Mesendoderm (in vitro differentiated cells): Measurements from ENCODE around the gene CLCF1.

ENCODE experiments used
- DNase-seq: peaks from one replicate; pipeline ENCODE4 v3.0.0; 2013
- H2AK5ac ChIP-seq: 2 replicates; pipeline ENCODE4 v1.6.1; 2013; ENCODE audit warnings: low read length, inconsistent platforms
- H2BK120ac ChIP-seq: 2 replicates; pipeline ENCODE4 v1.6.1; 2013; ENCODE audit warnings: low read depth, mild to moderate bottlenecking, low read length, moderate library complexity, mixed read lengths
- H2BK15ac ChIP-seq: replicated peaks from 2 replicates; pipeline ENCODE4 v1.6.1; 2013; ENCODE audit warnings: low read depth, mild to moderate bottlenecking, moderate library complexity
- H2BK5ac ChIP-seq: 2 replicates; pipeline ENCODE4 v1.6.1; 2013; ENCODE audit warnings: low read length, inconsistent platforms
- H3K18ac ChIP-seq: 2 replicates; pipeline ENCODE4 v1.6.1; 2013; ENCODE audit warnings: mild to moderate bottlenecking, low read length, mixed read lengths
- H3K23ac ChIP-seq: one replicate; pipeline ENCODE4 v1.6.1; 2013; ENCODE audit warnings: low read length
- H3K27ac ChIP-seq: 2 replicates; pipeline ENCODE4 v1.5.1; 2013; ENCODE audit warnings: low read depth, mild to moderate bottlenecking, inconsistent platforms, low read length, moderate library complexity
- H3K27me3 ChIP-seq: 2 replicates; pipeline ENCODE4 v1.6.1; 2013; ENCODE audit warnings: low read length, control low read depth, mild to moderate bottlenecking, inconsistent platforms; ENCODE audit not compliant: insufficient read depth, poor library complexity
- H3K36me3 ChIP-seq: 2 replicates; pipeline ENCODE4 v1.6.1; 2013; ENCODE audit warnings: low read length, inconsistent platforms; ENCODE audit not compliant: control insufficient read depth, insufficient read depth
- H3K4ac ChIP-seq: one replicate; pipeline ENCODE4 v1.6.1; 2013; ENCODE audit warnings: low read depth, mild to moderate bottlenecking, low read length, moderate library complexity
- H3K4me1 ChIP-seq: 2 replicates; pipeline ENCODE4 v1.6.1; 2013; ENCODE audit warnings: low read depth, low read length, inconsistent platforms; ENCODE audit not compliant: control insufficient read depth
- H3K4me2 ChIP-seq: 2 replicates; pipeline ENCODE4 v1.6.1; 2013; ENCODE audit warnings: low read length
- H3K4me3 ChIP-seq: 2 replicates; pipeline ENCODE4 v1.5.1; 2013; ENCODE audit warnings: mild to moderate bottlenecking, low read length
- H3K56ac ChIP-seq: one replicate; pipeline ENCODE4 v1.6.1; 2013; ENCODE audit warnings: low read length
- H3K79me1 ChIP-seq: 2 replicates; pipeline ENCODE4 v1.6.1; 2013; ENCODE audit warnings: low read length, inconsistent platforms
- H3K79me2 ChIP-seq: 2 replicates; pipeline ENCODE4 v1.6.1; 2013; ENCODE audit warnings: mild to moderate bottlenecking, low read length; ENCODE audit not compliant: control insufficient read depth, insufficient read depth
- H3K9ac ChIP-seq: 2 replicates; pipeline ENCODE4 v1.6.1; 2013; ENCODE audit warnings: low read length, inconsistent platforms
- H4K5ac ChIP-seq: one replicate; pipeline ENCODE4 v1.6.1; 2013; ENCODE audit warnings: low read length
- H4K8ac ChIP-seq: one replicate; pipeline ENCODE4 v1.6.1; 2013; ENCODE audit warnings: low read depth, mild to moderate bottlenecking, control low read depth, low read length, moderate library complexity
- WGBS: extraction: QIAGEN DNeasy Blood & Tissue Kit; methylation state at CpG from one replicate; pipeline ENCODE4 v1.1.7; 2013; ENCODE audit warnings: low lambda C conversion rate, missing lambda C conversion rate; ENCODE audit not compliant: insufficient coverage; ENCODE audit errors: extremely low coverage; 5-methylcytosine and 5-hydroxymethylcytosine counted together

CLCF1 gene

GRCh38 chr11:67355023-67355793, 18.2 kb downstream of the CLCF1 start:
- no peak overlapping the region for H3K18ac ChIP-seq
- H3K79me2 ChIP-seq: no peaks in the 10 kb centered on the region
- H3K27ac ChIP-seq: no peak overlapping the region
- H4K8ac ChIP-seq: no peak overlapping the region
- H3K79me1 ChIP-seq: no peaks in the 10 kb centered on the region
- WGBS: no CpG with 5 or more reads among the region's 11 CpGs
- H2BK120ac ChIP-seq: no peak overlapping the region
- no peaks in the 10 kb centered on the region for H3K36me3 ChIP-seq
- no peak for DNase-seq
- no peak overlapping the region for H2AK5ac ChIP-seq
- no peaks in the 10 kb centered on the region for H3K27me3 ChIP-seq
- no peak overlapping the region for H3K4me2 ChIP-seq
- H3K4ac ChIP-seq: no peak overlapping the region
- H3K56ac ChIP-seq: peak overlapping the region; percentile 75
- no peak overlapping the region for H2BK5ac ChIP-seq
- H2BK15ac ChIP-seq: no peak overlapping the region
- no peak overlapping the region for H4K5ac ChIP-seq
- H3K9ac ChIP-seq: no peak overlapping the region
- H3K4me3 ChIP-seq: no peak overlapping the region
- H3K4me1 ChIP-seq: peaks cover 12% of the 10 kb centered on the region
- no peak overlapping the region for H3K23ac ChIP-seq

GRCh38 chr11:67354075-67355022, 19.0 kb downstream of the CLCF1 start:
- H3K4me3 ChIP-seq: peak overlapping the region; percentile 5
- H2BK5ac ChIP-seq: peak overlapping the region; percentile 58
- H3K79me1 ChIP-seq: no peaks in the 10 kb centered on the region
- peak overlapping the region; percentile 42 for H3K18ac ChIP-seq
- H2AK5ac ChIP-seq: peak overlapping the region; percentile 49
- peak; percentile 82 for DNase-seq
- peak overlapping the region; percentile 28 for H3K4ac ChIP-seq
- H3K23ac ChIP-seq: no peak overlapping the region
- WGBS: no CpG with 5 or more reads among the region's 8 CpGs
- H4K5ac ChIP-seq: no peak overlapping the region
- H3K9ac ChIP-seq: peak overlapping the region; percentile 76
- peak overlapping the region; percentile 86 for H3K27ac ChIP-seq
- no peaks in the 10 kb centered on the region for H3K79me2 ChIP-seq
- no peak overlapping the region for H2BK15ac ChIP-seq
- no peaks in the 10 kb centered on the region for H3K27me3 ChIP-seq
- peak overlapping the region; percentile 53 for H3K4me2 ChIP-seq
- no peaks in the 10 kb centered on the region for H3K36me3 ChIP-seq
- H3K4me1 ChIP-seq: peaks cover 12% of the 10 kb centered on the region
- no peak overlapping the region for H4K8ac ChIP-seq
- H3K56ac ChIP-seq: peak overlapping the region; percentile 75
- H2BK120ac ChIP-seq: no peak overlapping the region

GRCh38 chr11:67353317-67354074, 19.9 kb downstream of the CLCF1 start, which contains the start of gene POLD4:
Gene POLD4 (minus strand): TSS chr11:67353546. CDS start chr11:67353399, 147 bp downstream.
- peak within 1 kb of the TSS; percentile 54 for H3K4me3 ChIP-seq
- peak within 1 kb of the TSS; percentile 76 for H3K9ac ChIP-seq
- H2BK5ac ChIP-seq: peak within 1 kb of the TSS; percentile 71
- no peaks in the 10 kb centered on the region for H3K36me3 ChIP-seq
- H4K5ac ChIP-seq: no peak within 1 kb of the TSS
- peak within 1 kb of the TSS; percentile 28 for H3K4ac ChIP-seq
- H3K4me1 ChIP-seq: peaks cover 12% of the 10 kb centered on the region
- no peaks in the 10 kb centered on the region for H3K27me3 ChIP-seq
- peak within 1 kb of the TSS; percentile 49 for H2AK5ac ChIP-seq
- H3K23ac ChIP-seq: no peak within 1 kb of the TSS
- H3K79me2 ChIP-seq: no peaks in the 10 kb centered on the region
- peak within 1 kb of the TSS; percentile 88 for H3K4me2 ChIP-seq
- DNase-seq: peak; percentile 97
- H3K79me1 ChIP-seq: no peaks in the 10 kb centered on the region
- peak within 1 kb of the TSS; percentile 42 for H3K18ac ChIP-seq
- H2BK15ac ChIP-seq: no peak within 1 kb of the TSS
- no peak within 1 kb of the TSS for H2BK120ac ChIP-seq
- peak within 1 kb of the TSS; percentile 86 for H3K56ac ChIP-seq
- no peak within 1 kb of the TSS for H4K8ac ChIP-seq
- WGBS: no CpG with 5 or more reads among the region's 37 CpGs
- H3K27ac ChIP-seq: peak within 1 kb of the TSS; percentile 89

- Histone ChIP-seq H3K56ac (peak overlapping the region; percentile 86), H2BK15ac (no peak overlapping the region), H2BK120ac (no peak overlapping the region), H3K4me2 (peak overlapping the region; percentile 88), H3K79me1 (no peaks in the 10 kb centered on the region), H4K8ac (no peak overlapping the region), H4K5ac (no peak overlapping the region), H2BK5ac (peak overlapping the region; percentile 71), H3K18ac (peak overlapping the region; percentile 11), H3K4me1 (peaks cover 12% of the 10 kb centered on the region), H3K27me3 (no peaks in the 10 kb centered on the region), H3K27ac (peak overlapping the region; percentile 89), H3K79me2 (no peaks in the 10 kb centered on the region), H2AK5ac (peak overlapping the region; percentile 7), H3K4me3 (peak overlapping the region; percentile 54), H3K23ac (no peak overlapping the region), H3K4ac (no peak overlapping the region), H3K36me3 (no peaks in the 10 kb centered on the region), H3K9ac (peak overlapping the region; percentile 76)
- DNase-seq: no peak
- no CpG with 5 or more reads among the region's 25 CpGs for WGBS
Observed at GRCh38 chr11:67352546-67353316, 20.7 kb downstream of the CLCF1 start.
